ENCODE measurements around the gene PLA2G4B.

Gene PLA2G4B

DNA sequence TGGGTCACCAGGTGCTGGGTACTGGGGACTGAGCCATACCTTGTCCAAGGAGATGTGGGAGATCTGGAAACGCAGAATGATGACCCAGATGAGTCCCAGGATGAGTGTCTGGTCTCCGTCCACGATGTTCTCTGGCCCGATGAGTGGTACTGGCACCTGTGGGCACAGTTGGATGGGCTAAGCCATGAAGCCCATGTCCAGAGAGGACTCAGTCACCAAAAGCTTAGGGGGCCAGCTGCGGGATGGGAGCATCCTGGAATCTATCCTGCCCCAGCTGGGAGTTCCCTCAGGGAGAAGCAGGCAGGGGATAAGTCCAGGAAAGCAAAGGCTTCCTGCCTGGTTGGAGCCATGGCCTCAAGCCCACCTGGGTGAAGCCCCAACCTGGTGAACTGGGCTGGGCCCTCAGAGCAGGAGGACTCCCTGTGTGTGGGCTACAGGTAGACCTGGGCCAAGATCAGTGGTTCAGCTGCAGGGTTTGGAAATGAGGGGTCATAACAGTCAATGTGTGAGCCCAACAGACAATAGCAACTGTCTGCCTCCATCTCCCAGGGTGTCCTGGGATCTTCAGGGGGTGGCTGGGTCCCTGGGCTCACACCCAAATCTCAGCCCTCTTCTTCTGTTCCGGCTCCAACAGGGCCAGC lies 51.5 kb downstream of the PLA2G4B start:
- no peak for DNase-seq

GRCh38 chr15:41891226-41891625 lies 52.6 kb downstream of the PLA2G4B start:
- no peak for DNase-seq

DNA sequence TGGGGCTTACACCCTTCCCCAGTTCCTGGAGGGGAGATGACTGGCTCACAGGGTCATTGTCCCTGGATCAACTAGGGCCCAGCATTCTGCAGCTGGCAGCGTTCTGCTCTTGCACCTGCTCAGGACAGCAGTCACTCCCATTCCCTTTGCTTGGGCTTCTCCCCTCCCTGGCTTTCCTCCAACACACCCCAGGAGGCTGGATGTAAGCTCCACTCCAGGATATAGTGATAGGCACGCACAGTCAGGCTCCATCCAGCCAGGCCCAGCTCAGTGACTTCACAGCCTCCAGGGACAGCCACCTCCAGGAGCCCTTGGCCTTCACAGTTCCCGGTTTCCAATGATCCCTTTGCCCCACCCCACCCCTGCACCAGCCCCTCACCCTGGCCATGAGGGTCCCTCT lies 53.3 kb downstream of the PLA2G4B start:
- DNase-seq, result no peak

- no peak for DNase-seq
Observed at GRCh38 chr15:41892621-41893421, 54.2 kb downstream of the PLA2G4B start.

- no peak for DNase-seq
Observed at GRCh38 chr15:41893422-41894250, 55.0 kb downstream of the PLA2G4B start, which contains the start of gene SPTBN5. TSS of gene SPTBN5 (minus strand) at chr15:41894053. CDS start at chr15:41893497, 556 bp downstream.

DNA sequence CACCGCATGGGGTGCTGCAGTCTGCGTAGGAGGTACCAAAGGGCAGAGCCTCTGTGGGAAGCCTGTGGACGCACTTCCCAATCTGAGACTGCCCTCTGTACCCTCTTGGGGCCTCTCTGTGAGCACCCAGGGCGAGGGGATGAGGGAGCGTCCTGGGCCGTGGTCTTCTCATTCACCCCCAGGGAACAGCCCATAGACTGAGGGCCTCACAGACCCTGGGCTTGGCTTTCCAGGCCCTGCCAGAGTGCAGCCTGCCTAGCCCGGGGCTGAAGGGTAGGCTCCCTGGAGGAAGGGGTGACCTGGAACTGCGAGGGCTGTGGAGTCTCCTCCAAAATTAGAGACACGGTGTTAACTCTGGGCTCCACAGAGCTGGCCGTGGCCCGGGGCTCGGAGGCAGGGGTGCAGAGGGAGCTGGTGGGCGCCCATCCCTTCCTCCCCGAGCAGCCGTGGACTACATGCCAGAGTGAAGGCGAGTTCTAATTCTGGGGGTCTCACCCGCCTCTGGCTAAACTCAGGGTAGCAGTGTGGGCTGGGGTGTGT lies 55.7 kb downstream of the PLA2G4B start:
- DNase-seq, result no peak

DNA sequence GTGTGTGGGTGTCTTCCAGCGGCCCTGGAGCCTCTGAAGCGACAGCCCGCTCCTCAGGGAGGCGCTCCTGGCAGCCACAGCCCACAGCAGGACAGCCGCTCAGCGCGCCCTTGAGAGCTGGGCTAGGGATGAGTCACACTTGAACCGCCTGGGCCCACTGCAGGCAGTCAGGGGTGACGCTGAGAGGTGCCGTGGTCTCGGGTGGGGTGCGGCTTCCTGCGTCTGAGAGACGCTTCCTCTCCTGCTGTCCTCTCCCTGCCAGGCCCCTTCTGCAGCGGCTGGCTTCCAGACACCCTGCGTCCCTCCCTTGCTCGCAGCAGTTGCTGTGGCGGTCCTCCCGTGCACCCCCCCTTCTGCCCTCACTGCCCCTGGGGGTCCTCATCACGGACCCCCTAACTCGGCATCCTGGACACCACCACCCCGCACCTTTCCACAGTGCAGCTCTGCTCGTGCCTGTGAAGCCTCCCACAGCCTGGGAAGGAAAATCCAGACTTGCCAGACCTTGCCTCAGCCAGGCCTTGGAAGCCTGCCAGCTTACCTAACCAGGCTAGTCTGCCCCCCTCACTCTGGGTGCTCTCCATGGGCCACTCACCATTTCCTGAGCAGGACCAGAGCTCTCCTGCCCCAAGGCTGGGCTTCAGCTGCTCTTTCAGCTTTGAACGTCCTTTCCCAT lies 56.3 kb downstream of the PLA2G4B start:
- peak; percentile 76 to 83 for DNase-seq

DNA sequence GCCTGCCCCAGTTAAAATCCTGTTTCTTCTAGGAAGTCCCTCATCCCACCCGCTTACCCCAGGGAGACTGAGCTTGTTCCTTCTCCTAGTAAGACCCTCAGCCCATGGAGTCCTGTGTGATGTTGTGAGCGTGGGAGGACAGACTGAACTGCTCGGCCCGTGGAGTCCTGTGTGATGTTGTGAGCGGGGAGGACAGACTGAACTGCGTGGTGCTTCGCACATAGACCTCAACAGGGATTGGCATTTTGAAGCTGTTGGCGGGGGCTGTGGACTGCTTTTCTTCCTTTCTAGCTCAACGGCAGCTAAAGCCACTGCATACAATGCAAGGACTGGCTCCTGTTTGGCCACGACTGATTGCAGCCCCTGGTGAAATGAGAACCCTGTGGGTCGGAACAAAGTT lies 56.8 kb downstream of the PLA2G4B start:
- no peak for DNase-seq

DNA sequence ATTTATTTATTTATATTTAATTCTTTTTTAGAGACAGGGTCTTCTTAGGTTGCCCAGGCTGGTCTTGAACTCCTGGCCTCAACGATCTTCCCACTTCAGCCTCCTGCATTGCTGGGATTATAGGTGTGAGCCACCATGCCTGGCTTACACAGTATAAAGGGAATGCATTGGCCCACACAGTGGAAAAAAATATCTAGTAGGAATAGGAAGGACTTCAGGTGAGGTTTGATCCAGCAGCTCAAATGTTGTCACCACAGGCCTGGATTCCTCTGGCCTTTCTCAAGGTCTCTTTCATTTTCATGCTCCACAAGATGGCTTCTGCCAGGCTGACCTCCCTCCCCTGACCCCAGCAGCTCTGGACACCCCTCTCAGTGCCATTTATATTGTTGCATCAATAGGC lies 57.3 kb downstream of the PLA2G4B start:
- DNase-seq, result no peak

DNA sequence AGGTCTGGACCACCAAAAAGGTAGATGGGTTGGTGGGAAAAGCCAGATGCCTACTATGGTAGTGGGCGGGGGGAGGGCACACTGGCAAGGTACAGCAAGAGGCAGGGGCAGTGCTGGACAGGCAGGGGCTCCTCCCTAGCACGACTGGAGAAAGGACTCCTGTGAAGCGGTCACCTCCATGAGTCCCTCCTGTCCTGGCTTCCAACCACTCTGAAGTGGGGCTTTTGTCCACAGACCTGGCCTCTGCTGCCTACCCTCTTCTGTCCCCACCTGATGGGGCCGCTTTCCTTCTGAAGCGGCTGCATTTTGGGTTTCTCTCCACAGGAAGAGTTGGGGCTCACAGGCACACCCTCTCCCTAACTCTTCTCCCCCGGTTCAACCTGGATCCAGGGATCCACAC lies 57.9 kb downstream of the PLA2G4B start:
- no peak for DNase-seq

GRCh38 chr15:41897363-41897799 lies 58.7 kb downstream of the PLA2G4B start:
- no peak for DNase-seq
